ENCODE measurements around the gene CDK5RAP1. TPM values are rescaled to one million over a fixed set of nuclear protein-coding genes. Genes with fewer than 3 reads are reported as not detected.

The CDK5RAP1 gene
- total RNA-seq, 3 donors from 2014 or later, result 21.8 to 32.4 (median 29.4) TPM

DNA sequence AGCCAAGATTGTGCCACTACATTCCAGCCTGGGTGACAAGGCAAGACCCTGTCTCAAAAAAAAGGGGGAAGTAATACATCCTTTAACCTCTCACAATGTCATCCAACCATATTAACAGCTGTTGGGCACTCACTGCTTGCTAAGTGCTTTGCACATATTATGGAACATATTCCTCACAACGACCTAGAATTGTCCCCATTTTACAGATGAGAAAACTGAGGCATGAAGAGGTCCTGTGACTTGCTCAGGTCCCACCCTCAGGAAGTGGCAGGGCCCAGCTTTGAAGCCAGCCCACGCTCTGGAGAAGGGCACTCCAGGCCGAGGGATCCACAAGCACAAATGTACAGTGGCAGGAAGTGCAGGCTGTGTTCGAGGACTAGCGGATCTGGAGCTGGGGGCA, 85.0 kb downstream of the CDK5RAP1 start:
- TF ChIP-seq POLR2A (IDR thresholded peaks at IDR 0.05) (no peak), POLR2AphosphoS5 (IDR thresholded peaks at IDR 0.05) (no peak)
- TF ChIP-seq, protein P1, sequence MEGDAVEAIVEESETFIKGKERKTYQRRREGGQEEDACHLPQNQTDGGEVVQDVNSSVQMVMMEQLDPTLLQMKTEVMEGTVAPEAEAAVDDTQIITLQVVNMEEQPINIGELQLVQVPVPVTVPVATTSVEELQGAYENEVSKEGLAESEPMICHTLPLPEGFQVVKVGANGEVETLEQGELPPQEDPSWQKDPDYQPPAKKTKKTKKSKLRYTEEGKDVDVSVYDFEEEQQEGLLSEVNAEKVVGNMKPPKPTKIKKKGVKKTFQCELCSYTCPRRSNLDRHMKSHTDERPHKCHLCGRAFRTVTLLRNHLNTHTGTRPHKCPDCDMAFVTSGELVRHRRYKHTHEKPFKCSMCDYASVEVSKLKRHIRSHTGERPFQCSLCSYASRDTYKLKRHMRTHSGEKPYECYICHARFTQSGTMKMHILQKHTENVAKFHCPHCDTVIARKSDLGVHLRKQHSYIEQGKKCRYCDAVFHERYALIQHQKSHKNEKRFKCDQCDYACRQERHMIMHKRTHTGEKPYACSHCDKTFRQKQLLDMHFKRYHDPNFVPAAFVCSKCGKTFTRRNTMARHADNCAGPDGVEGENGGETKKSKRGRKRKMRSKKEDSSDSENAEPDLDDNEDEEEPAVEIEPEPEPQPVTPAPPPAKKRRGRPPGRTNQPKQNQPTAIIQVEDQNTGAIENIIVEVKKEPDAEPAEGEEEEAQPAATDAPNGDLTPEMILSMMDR (IDR thresholded peaks at IDR 0.05), result no peak
- intact Hi-C loops (cut with DNase I; ENCODE audit: low total_unique reads), result no loop called here
- Histone ChIP-seq H3K27me3 (no peaks in the 10 kb centered on the region), H3K4me3 (no peak overlapping the region), H3K27ac (no peak overlapping the region), H3K4me1 (no peaks in the 10 kb centered on the region), H3K36me3 (no peaks in the 10 kb centered on the region), H3K9me3 (no peaks in the 10 kb centered on the region)
- no peak for DNase-seq (ENCODE audit: low spot score in 2 of 2)

DNA sequence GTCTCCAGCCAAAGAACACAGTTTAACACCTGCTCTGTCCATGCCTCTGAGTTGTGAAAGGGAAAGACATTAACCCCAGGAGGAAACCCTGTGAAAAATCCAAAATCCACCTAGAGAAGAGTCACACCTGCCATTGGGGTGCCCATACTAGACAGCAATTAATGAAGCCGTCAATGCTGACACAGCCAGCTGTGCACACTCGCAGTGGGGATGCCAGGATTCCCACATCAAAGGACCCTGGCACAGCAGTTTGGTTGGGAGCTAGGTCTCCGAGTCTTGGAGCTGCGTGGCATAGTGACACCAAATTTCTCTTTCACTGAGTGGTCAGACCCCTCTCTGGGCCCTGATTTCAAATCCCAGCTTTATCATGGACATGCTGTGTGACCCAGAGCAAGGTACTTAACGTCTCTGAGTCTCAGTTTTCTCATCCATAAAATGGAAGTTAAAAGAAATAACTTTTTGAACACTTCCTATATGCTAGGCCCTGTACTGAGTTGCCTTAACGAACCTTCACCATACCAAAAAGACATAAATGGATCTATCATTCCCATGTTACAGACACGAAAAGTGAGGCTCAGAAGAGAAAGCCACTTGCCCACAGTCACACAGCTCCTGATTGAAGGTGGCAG, 87.5 kb downstream of the CDK5RAP1 start:
- Histone ChIP-seq H3K9me3 (no peaks in the 10 kb centered on the region), H3K27ac (no peak overlapping the region), H3K4me1 (no peaks in the 10 kb centered on the region), H3K36me3 (no peaks in the 10 kb centered on the region), H3K27me3 (no peaks in the 10 kb centered on the region), H3K4me3 (no peak overlapping the region)
- intact Hi-C loops (cut with DNase I; ENCODE audit: low total_unique reads), result no loop called here
- TF ChIP-seq POLR2A (IDR thresholded peaks at IDR 0.05) (no peak), POLR2AphosphoS5 (IDR thresholded peaks at IDR 0.05) (no peak)
- TF ChIP-seq, protein P1 (IDR thresholded peaks at IDR 0.05), result no peak
- DNase-seq (ENCODE audit: low spot score in 2 of 2), result no peak

DNA sequence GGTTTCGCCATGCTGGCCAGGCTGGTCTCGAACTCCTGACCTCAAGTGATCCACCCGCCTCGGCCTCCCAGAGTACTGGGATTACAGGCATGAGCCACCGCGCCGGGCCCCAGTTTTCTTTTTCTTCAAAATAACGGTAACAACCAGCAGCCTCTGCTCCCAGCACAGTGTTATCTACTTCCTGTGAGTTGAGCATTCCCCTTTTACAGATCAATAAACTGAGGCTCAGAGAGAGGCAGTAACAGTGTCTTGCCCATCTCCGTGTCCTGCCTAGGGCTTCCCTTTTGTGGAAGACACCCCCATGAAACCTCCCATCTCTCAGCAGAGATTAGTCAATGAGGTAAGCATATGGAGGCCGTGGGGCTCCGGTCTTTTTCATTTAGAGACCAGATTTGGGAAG, 88.7 kb downstream of the CDK5RAP1 start:
- Histone ChIP-seq H3K27ac (no peak overlapping the region), H3K36me3 (no peaks in the 10 kb centered on the region), H3K4me1 (no peaks in the 10 kb centered on the region), H3K4me3 (no peak overlapping the region), H3K9me3 (no peaks in the 10 kb centered on the region), H3K27me3 (no peaks in the 10 kb centered on the region)
- intact Hi-C loops (cut with DNase I; ENCODE audit: low total_unique reads), result no loop called here
- TF ChIP-seq POLR2AphosphoS5 (IDR thresholded peaks at IDR 0.05) (no peak), POLR2A (IDR thresholded peaks at IDR 0.05) (no peak)
- TF ChIP-seq, protein P1 (IDR thresholded peaks at IDR 0.05), result no peak
- no peak for DNase-seq (ENCODE audit: low spot score in 2 of 2)

DNA sequence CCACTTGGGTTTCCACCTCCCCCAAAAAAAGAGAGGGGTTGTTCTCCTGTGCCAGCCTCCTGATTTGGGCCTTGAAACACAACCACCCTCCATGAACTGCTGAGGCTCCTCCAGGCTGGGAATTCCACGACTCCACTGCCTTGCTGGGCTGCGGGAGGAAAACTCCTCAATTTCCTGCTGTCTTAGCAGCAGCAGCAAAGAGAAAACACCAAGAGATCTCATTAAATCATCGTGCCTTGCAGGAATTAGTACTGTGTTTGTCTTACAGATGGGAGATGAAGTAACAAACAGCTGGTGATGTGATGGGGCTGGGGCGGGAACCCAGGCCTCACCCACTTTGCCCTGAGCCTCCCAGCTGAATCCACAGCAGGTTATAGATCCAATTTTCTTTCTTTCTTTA, 89.3 kb downstream of the CDK5RAP1 start:
- Histone ChIP-seq H3K4me1 (no peaks in the 10 kb centered on the region), H3K9me3 (no peaks in the 10 kb centered on the region), H3K27ac (no peak overlapping the region), H3K27me3 (no peaks in the 10 kb centered on the region), H3K36me3 (no peaks in the 10 kb centered on the region), H3K4me3 (no peak overlapping the region)
- no peak for DNase-seq (ENCODE audit: low spot score in 2 of 2)
- intact Hi-C loops (cut with DNase I; ENCODE audit: low total_unique reads), result no loop called here
- TF ChIP-seq, protein P1 (IDR thresholded peaks at IDR 0.05), result no peak
- TF ChIP-seq POLR2AphosphoS5 (IDR thresholded peaks at IDR 0.05) (no peak), POLR2A (IDR thresholded peaks at IDR 0.05) (no peak)

DNA sequence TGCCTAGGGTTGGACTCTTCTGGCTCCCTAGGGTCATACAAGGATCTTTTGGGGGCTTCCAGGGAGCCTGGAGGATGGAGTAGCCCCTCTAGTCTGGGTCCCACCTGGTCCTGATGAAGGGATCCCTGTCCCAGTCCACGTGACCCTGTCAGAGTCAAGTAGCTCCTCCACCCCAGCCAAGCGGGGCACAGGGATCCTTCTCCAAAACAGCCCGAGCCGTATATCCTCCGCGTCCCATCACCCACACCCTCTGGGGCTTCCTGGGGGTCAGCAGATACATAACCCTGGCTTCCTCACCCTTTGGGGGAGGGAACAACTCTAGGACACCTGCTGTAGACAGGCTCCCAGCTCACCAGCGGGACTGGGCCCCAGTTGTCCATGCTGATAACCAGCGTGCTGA, 90.3 kb downstream of the CDK5RAP1 start:
- Histone ChIP-seq H3K36me3 (no peaks in the 10 kb centered on the region), H3K9me3 (no peaks in the 10 kb centered on the region), H3K4me1 (no peaks in the 10 kb centered on the region), H3K27me3 (no peaks in the 10 kb centered on the region), H3K4me3 (no peak overlapping the region), H3K27ac (no peak overlapping the region)
- TF ChIP-seq, protein P1 (IDR thresholded peaks at IDR 0.05), result no peak
- no peak for TF ChIP-seq POLR2A (IDR thresholded peaks at IDR 0.05)
- TF ChIP-seq POLR2AphosphoS5 (IDR thresholded peaks at IDR 0.05), result no peak
- intact Hi-C loops (cut with DNase I; ENCODE audit: low total_unique reads), result no loop called here
- DNase-seq (ENCODE audit: low spot score in 2 of 2), result no peak
